Fibroblast of lung (primary cell): Measurements from ENCODE around the gene SRGAP1. TPM values are rescaled to one million over a fixed set of nuclear protein-coding genes. Genes with fewer than 3 reads are reported as not detected.

Experiments used
- DNase-seq, 2 donors: peaks; one replicate each; pipeline versions ENCODE4 v3.0.0 to v3.0.0-alpha.2; 2010; ENCODE audit warnings: low read depth in 2 of 2
- H2AFZ ChIP-seq: 2 replicates; pipeline ENCODE4 v1.5.1; 2012; ENCODE audit warnings: low read length, control low read depth, inconsistent platforms
- H3K27ac ChIP-seq: 2 replicates; pipeline ENCODE4 v1.5.1; 2011; ENCODE audit warnings: low read length, control low read depth; ENCODE audit not compliant: insufficient read depth
- H3K27me3 ChIP-seq: 2 replicates; pipeline ENCODE4 v1.5.1; 2011; ENCODE audit warnings: mild to moderate bottlenecking, low read length; ENCODE audit not compliant: control insufficient read depth, insufficient read depth
- H3K36me3 ChIP-seq: 2 replicates; pipeline ENCODE4 v1.5.1; 2011; ENCODE audit warnings: low read length; ENCODE audit not compliant: control insufficient read depth, insufficient read depth
- H3K4me1 ChIP-seq: 2 replicates; pipeline ENCODE4 v1.5.1; 2011; ENCODE audit warnings: low read length; ENCODE audit not compliant: control insufficient read depth, insufficient read depth; ENCODE audit errors: extremely low read depth
- H3K4me2 ChIP-seq: 2 replicates; pipeline ENCODE4 v1.5.1; 2011; ENCODE audit warnings: low read length, control low read depth; ENCODE audit not compliant: insufficient read depth; ENCODE audit errors: extremely low read depth
- H3K4me3 ChIP-seq, 4 experiments: fragments of 200-600 bp in 1 of 4; sonication (generic) in 1 of 4; replicated peaks in 1 of 4; 2 replicates each; pipeline ENCODE4 v1.5.1; 2011 to 2016; ENCODE audit warnings: low read length in 4 of 4, low read depth in 3 of 4, mild to moderate bottlenecking in 3 of 4, control low read depth in 2 of 4, inconsistent platforms in 1 of 4, mixed read lengths in 1 of 4; ENCODE audit not compliant: insufficient read depth in 1 of 4; ENCODE audit errors: control extremely low read depth in 1 of 4
- H3K79me2 ChIP-seq: 2 replicates; pipeline ENCODE4 v1.5.1; 2012; ENCODE audit warnings: mild to moderate bottlenecking, low read length, inconsistent platforms; ENCODE audit not compliant: control insufficient read depth, insufficient read depth
- H3K9ac ChIP-seq: 2 replicates; pipeline ENCODE4 v1.5.1; 2011; ENCODE audit warnings: mild to moderate bottlenecking, low read length, control low read depth; ENCODE audit not compliant: insufficient read depth
- H3K9me3 ChIP-seq: 2 replicates; pipeline ENCODE4 v1.5.1; 2012; ENCODE audit warnings: low read depth, low read length; ENCODE audit not compliant: control insufficient read depth, insufficient read depth
- H4K20me1 ChIP-seq: 2 replicates; pipeline ENCODE4 v1.5.1; 2011; ENCODE audit warnings: low read length; ENCODE audit not compliant: control insufficient read depth, insufficient read depth; ENCODE audit errors: extremely low read depth
- EZH2 ChIP-seq: IDR thresholded peaks from 2 replicates; pipeline ENCODE4 v1.5.1; 2012; ENCODE audit warnings: low read length, control low read depth, mild to moderate bottlenecking; ENCODE audit errors: missing control alignments
- polyA plus RNA-seq, 2 donors: library from polyadenylated mRNA; depleted of rRNA in 1 of 2; stranded (reverse) in 1 of 2; unstranded in 1 of 2; fragments of >200 nt; gene quantifications; 2 replicates each; pipeline ENCODE4 v1.2.1, GENCODE V29; 2011 to 2012; ENCODE audit warnings: missing spikeins in 1 of 2
- total RNA-seq: library from RNA; depleted of rRNA; stranded (reverse); fragments of >200 nt; gene quantifications from 2 replicates; pipeline ENCODE4 v1.2.1, GENCODE V29; 2014
- TF ChIP-seq, protein P1 (sequence below), 2 donors: IDR thresholded peaks in 1 of 2; conservative IDR thresholded peaks in 1 of 2; 1 replicate in 1 of 2; 2 replicates in 1 of 2; pipeline ENCODE4 v1.5.1; 2011 to 2012; ENCODE audit warnings: low read length in 2 of 2, control low read depth in 1 of 2, inconsistent platforms in 1 of 2, low read depth in 1 of 2, mild to moderate bottlenecking in 1 of 2

SRGAP1 gene
- total and polyA plus RNA-seq, 2 donors (not counting 1 experiment from before 2014, with no cell fraction given), result 18.9 to 30.2 TPM

DNA sequence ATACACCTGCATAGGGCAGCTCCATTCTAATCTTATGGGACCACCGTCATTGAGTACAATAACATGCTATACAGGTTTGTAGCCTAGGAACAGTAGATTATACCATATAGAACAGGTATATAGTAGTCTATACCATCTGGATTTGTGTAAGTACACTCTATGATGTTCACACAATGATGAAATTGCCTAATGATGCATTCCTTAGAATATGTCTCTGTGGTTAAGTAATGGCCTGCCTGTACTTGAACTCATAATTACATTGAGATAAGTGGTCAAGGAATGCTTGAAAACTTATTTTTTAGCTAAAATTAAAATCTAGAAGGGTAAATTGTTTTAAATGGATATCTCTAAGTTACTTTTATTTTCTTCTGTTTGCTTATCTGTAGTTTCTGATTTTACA is 152.7 kb downstream of the SRGAP1 start:
- no peak overlapping the region for H2AFZ ChIP-seq
- peaks cover 9% of the 10 kb centered on the region for H3K79me2 ChIP-seq
- H4K20me1 ChIP-seq, result no peaks in the 10 kb centered on the region
- no peak overlapping the region for H3K4me2 ChIP-seq
- no peak overlapping the region for H3K27ac ChIP-seq
- H3K36me3 ChIP-seq, result no peaks in the 10 kb centered on the region
- no peaks in the 10 kb centered on the region for H3K27me3 ChIP-seq
- peaks cover 5% of the 10 kb centered on the region for H3K4me1 ChIP-seq
- H3K9ac ChIP-seq, result no peak overlapping the region
- no peaks in the 10 kb centered on the region for H3K9me3 ChIP-seq
- no peak for DNase-seq
- no peak overlapping the region for H3K4me3 ChIP-seq
- no peak for TF ChIP-seq EZH2
- TF ChIP-seq, protein P1, sequence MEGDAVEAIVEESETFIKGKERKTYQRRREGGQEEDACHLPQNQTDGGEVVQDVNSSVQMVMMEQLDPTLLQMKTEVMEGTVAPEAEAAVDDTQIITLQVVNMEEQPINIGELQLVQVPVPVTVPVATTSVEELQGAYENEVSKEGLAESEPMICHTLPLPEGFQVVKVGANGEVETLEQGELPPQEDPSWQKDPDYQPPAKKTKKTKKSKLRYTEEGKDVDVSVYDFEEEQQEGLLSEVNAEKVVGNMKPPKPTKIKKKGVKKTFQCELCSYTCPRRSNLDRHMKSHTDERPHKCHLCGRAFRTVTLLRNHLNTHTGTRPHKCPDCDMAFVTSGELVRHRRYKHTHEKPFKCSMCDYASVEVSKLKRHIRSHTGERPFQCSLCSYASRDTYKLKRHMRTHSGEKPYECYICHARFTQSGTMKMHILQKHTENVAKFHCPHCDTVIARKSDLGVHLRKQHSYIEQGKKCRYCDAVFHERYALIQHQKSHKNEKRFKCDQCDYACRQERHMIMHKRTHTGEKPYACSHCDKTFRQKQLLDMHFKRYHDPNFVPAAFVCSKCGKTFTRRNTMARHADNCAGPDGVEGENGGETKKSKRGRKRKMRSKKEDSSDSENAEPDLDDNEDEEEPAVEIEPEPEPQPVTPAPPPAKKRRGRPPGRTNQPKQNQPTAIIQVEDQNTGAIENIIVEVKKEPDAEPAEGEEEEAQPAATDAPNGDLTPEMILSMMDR (conservative IDR thresholded peaks at IDR 0.05 in 1 of 2, IDR thresholded peaks at IDR 0.05 in 1 of 2; ENCODE audit: low read depth in 1 of 2, low read length in 2 of 2), result no peak

DNA sequence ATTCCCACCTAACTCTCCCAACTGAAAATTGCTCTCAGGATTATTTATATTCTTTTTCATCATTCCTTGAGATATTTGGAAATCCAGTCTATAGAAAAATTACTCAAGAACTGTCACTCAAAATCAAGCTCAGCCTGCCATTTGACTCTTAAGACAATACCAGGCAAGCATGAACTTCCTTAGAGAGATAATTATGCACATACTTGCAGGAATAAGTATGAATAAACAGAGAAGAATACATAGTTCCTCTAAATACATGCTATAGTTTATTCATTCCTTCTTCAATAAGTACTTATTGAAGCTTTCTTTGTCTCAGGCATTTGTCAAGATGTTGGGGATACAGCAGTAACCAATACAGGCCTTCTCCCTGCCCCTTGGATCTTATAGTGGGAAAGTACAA is 154.1 kb downstream of the SRGAP1 start:
- Histone ChIP-seq H3K36me3 (no peaks in the 10 kb centered on the region), H3K27me3 (no peaks in the 10 kb centered on the region), H3K9me3 (no peaks in the 10 kb centered on the region), H3K4me2 (no peak overlapping the region), H3K4me1 (peaks cover 2% of the 10 kb centered on the region), H3K4me3 (no peak overlapping the region), H4K20me1 (no peaks in the 10 kb centered on the region), H3K79me2 (peaks cover 5% of the 10 kb centered on the region), H3K9ac (no peak overlapping the region), H2AFZ (no peak overlapping the region), H3K27ac (no peak overlapping the region)
- no peak for TF ChIP-seq EZH2
- TF ChIP-seq, protein P1 (conservative IDR thresholded peaks at IDR 0.05 in 1 of 2, IDR thresholded peaks at IDR 0.05 in 1 of 2; ENCODE audit: low read depth in 1 of 2, low read length in 2 of 2), result no peak
- no peak for DNase-seq

DNA sequence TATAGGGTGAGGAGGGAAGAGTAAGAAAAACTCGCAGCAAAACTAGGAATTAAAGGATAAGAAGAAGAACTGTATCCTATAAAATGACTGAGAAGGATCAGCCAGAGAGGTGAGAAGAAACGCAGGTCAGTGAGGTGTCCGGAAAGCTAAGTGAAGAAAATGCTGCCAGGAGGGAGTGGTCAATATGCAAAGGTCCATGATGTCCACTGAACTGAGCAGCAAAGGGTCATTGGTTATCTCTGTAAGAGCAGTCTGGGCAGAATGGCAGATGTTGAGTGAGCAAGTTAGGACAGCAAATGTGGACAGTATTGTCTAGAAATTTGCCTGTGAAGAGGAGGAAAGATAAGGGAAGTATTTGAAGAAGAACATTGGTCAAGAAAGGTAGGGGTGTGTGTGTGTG is 155.4 kb downstream of the SRGAP1 start:
- Histone ChIP-seq H3K9me3 (no peaks in the 10 kb centered on the region), H2AFZ (no peak overlapping the region), H3K4me3 (no peak overlapping the region), H3K27me3 (no peaks in the 10 kb centered on the region), H4K20me1 (no peaks in the 10 kb centered on the region), H3K9ac (no peak overlapping the region), H3K4me2 (no peak overlapping the region), H3K36me3 (no peaks in the 10 kb centered on the region), H3K4me1 (peaks cover 2% of the 10 kb centered on the region), H3K27ac (no peak overlapping the region), H3K79me2 (peaks cover 5% of the 10 kb centered on the region)
- DNase-seq, result no peak
- TF ChIP-seq, protein P1 (conservative IDR thresholded peaks at IDR 0.05 in 1 of 2, IDR thresholded peaks at IDR 0.05 in 1 of 2; ENCODE audit: low read depth in 1 of 2, low read length in 2 of 2), result no peak
- TF ChIP-seq EZH2, result no peak
